GM21576 (cell line): Measurements from ENCODE around the gene HBM.
"Not testable (repeated sequence)": the region's sequence is repeated elsewhere in the genome, so short reads cannot be mapped to it uniquely, and the experiment has no call there.

ENCODE experiments used
- ATAC-seq: cut with Tn5 transposase; IDR thresholded peaks from one replicate; pipeline ENCODE4 v1.9.1; 2021; ENCODE audit warnings: mild to moderate bottlenecking, moderate library complexity; ENCODE audit not compliant: unreplicated experiment

The HBM gene

DNA sequence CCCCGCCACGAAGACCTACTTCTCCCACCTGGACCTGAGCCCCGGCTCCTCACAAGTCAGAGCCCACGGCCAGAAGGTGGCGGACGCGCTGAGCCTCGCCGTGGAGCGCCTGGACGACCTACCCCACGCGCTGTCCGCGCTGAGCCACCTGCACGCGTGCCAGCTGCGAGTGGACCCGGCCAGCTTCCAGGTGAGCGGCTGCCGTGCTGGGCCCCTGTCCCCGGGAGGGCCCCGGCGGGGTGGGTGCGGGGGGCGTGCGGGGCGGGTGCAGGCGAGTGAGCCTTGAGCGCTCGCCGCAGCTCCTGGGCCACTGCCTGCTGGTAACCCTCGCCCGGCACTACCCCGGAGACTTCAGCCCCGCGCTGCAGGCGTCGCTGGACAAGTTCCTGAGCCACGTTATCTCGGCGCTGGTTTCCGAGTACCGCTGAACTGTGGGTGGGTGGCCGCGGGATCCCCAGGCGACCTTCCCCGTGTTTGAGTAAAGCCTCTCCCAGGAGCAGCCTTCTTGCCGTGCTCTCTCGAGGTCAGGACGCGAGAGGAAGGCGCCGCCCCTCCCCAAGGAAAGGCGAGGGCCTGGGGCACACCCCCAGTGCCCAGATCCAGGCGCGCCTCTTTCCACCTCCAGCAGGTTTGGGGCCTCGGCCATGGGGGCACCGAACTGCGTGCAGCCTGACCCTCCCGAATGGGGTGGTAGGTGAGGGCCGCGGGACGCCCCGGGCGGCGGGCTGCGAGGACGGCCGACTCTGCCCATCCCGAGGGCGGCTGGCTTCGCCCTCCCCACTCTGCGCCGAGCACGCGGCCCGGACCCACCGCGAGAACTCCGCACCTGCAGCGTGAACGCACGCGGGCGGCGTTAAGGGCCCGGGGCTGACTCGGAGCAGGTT is 15.1 kb downstream of the HBM start:
- no peak for ATAC-seq

DNA sequence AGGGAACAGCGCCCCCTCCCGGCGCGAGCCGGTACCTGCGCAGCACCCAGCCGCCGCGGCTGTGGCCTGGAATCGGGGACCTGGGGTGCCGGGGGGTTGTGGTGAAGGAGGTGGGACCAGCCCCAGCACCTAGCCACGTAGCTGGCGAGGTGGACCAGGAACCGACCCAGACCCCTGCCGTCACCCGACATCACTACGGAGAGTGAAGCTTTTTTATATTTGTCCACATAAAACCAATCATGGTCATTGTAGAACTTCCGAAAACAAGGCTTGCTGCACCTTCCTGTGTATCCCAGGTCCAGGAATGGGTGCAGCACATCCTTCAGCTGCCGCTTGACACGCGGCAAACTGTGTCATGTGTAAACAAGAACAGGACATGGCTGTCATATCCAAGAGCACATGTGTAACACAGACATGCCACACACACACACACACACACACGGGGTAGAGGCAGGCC is 15.8 kb downstream of the HBM start:
- no peak for ATAC-seq

DNA sequence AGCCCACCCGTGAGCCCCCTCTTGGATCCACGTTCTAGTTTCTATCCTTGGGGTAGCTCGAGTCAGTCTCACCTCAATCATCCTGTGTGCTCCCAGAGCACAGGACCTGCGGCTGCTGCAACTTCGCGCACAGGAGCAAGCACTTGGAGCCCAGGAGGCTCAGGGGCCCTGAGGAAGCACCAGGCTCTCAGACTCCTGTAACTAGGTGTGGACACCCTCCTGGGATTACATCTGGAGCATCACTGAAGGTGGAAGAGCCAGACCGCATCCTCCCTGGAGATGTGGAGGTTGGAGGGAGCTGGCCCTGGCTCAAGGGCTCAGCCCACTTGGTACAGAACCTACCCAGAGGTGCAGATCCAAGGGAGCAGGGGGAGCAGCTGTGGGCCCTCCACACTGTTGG is 17.2 kb downstream of the HBM start:
- ATAC-seq, result no peak

DNA sequence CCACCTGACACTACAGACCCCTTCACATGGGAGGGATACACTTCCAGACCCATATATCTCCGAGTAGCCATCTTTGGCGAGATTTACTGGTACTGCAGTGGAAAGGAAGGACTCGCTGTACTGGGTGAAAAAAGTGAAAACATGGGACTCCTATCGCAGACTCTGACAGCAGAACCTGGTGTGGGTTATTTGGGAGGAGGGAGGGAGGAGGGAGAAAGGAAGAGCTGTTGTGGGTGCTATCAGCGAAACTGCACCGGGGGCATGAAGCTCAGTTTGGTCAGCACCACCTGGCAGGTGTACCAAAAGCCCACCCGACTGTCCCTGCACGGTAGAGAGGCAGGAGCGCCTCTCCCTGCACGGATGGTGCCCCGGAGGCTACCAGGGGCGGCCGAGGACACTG is 19.4 kb downstream of the HBM start:
- ATAC-seq, result no peak

DNA sequence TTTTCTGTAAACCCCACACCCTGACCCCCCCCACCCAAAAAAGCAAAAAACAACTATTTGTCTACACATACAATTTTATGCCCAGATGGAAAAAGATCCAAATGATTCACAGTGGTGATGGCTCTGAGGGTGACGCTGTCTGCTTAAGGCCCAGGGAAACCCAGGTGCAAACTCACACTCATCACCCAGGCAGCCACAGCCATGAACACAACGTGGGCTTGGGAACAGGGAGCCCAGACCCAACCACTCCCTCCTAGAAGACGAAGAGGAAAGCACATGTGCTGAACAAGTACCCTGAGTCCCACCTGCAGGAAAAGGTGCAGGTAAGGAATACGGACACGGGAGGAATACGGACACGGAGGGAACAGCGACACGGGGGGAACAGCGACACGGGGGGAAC is 19.9 kb downstream of the HBM start:
- ATAC-seq, result no peak

DNA sequence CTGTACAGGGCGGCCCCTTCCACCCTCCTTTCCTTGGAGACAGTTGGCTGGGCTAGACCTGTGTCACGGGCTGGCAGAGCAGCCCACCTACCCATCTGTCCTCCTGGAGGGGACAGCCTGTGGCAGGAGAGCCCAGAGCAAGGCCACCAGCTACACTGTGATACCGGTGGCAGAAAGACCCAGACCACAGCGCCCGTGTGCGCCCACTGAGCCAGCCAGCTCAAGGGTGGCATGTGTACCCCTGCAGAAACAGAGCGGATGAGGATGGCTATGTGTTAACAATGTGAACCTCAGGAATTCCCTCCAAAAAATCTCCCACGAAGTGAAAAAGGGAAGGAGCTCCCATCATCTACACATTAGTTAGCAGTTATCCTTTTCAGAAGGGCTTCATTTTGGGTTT is 21.6 kb downstream of the HBM start:
- no peak for ATAC-seq

DNA sequence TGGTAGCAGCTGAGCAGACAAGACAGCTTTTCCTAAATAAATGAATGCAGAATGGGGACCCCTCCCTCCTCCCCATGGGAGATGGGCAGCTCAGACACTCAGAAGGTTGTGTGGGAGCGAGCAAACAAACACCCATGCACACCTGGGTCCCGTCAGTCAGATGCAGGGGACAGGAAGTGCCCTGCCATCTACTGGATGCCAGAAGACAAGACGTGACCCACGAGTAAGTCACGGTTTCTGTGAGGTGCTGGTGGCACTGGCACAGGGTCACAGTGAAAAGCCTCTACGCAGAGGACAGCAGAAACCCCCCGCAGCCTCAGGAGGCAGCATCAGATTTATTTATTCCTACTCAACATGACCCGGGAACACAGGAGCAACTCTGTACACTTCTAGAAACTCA is 22.9 kb downstream of the HBM start:
- no peak for ATAC-seq

DNA sequence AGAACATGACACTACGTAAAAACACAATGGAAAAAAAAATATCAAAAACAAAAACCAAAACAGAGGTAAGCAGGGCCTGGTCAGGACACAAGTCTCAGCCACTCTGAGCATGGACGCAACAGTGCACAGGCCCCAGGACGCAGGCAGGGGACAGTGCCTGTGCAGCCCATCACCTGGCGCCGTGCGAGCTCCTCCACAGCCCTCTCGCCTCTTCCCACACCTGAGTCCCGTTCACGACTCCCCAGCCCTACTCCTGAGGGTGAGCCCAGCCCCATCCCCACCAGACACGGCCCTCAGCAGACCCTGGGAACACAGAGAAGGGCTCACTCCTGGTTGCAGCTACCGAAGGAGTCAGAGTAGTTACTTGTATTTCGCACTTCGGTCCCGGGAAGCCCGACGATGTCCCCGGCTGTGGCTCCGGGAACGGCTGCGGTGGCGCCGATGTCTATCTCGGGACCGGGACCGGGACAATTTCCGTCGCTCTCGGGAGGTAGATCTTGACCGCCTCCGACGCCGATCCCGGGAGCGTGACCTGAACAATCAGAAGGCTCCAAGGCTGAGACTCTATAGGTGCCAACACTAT is 23.9 kb downstream of the HBM start:
- no peak for ATAC-seq

DNA sequence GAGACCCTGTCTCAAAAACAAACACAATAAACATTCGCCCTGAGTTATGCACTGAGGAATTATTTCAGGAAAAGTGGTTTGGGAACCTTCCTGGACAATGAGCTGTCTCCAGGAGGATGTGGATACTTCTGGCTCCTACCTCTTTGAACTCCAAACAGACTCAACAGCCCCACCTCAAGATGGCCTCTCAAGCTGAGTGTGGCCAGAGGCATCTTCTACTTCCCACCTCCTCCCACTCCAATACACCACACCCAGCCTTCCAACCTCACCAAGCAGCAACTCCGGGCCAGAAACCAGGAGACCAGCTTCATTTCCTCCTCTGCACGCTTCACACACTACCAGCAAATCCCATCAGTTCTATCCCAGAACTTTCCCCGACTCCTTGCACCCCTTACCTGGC is 26.1 kb downstream of the HBM start:
- no peak for ATAC-seq

DNA sequence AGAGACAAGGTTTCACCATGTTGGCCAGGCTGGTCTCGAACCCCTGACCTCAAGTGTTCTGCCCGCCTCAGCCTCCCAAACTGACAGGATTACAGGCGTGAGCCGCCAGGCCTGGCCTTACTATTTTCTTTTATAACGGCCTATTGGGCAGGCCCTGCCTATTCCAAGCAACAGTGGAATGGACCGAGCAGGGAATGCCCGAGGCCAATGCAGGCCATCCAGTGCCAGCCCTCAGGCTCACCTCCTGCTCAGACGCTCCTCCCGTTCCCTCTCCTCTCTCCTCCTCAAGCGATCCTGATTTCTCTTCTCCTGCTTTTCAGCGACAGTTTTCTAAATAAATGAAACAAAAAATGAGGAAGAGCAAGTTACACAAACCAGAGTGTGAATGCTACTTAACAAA is 26.9 kb downstream of the HBM start:
- ATAC-seq, result no peak

DNA sequence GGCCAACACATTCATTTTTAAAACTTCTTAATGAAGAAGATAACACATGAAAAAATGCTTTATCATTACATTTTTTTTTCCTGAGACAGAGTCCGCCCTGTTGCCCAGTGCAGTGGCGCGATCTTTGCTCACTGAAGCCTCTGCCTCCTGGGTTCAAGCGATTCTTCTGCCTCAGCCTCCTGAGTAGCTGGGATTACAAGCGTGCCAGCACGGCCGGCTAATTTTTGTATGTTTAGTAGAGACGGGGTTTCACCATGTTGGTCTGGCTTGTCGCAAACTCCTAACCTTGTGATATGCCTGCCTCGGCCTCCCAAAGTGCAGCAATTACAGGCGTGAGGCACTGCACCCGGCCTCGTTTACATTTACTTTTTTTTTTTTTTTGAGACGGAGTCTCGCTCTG is 27.7 kb downstream of the HBM start:
- ATAC-seq, result no peak

DNA sequence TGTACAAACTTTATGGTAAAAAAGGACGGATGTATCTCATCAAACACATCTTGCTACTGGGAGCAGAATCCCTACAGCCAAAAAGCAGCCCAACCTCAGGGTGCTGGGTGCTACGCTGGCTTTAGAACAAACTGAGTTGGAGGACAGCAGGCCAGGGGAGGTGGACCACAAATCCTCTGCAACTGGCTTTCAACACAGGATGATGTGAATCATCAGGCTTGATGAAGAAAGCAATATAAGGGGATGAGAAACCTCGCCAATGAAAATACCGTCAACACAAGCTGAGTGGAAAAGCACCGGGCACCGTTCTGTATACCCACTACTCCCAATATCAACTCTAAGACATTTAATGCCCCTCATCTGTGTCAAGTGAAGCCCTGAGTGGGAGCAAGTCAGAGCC is 28.7 kb downstream of the HBM start:
- no peak for ATAC-seq

DNA sequence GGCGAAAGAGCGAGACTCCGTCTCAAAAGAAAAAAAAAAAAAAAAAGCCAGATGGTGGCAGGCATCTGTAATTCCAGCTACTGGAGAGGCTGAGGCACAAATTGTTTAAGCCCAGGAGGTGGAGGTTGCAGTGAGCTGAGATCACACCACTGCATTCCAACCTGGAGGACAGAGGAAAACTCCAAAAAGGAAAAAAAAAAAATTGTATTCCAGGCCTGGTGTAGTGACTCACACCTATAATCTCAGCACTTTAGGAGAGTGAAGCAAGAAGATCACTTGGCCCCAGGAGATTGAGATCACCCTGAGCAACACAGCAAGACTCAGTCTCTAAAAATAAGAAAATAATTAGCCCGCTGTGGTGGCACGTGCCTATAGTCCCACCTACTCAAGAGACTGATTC is 34.6 kb downstream of the HBM start:
- no peak for ATAC-seq

DNA sequence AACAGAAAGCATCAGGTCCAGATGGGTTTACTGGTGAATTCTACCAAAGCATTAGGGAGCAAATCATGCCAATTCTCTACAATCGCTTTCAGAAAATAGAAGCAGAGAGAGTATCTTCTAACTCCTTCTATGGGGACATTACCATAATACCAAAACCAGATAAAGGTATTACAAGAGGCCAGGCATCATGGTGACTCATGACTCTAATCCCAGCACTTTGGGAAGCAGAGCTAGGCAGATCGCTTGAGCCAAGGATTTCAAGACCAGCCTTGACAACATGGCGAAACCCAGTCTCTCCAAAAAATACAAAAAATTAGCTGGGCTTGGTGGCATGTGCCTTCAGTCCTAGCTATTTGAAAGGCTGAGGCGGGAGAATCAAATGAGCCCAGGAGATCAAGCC is 37.5 kb downstream of the HBM start:
- ATAC-seq, result no peak

DNA sequence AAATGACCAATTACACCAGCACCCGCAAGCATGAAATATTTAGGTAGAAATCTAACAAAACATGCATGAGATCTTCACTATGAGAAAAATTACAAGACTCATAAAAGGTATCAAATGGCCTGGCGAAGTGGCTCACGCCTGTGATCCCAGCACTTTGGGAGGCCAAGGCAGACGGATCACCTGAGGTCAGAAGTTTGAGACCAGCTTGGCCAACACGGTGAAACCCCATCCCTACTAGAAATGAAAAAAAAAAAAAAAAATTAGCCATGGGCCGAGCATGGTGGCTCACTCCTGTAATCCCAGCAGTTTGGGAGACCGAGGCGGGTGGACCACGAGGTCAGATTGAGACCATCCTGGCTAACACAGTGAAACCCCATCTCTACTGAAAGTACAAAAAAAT is 38.3 kb downstream of the HBM start:
- not testable (repeated sequence) for ATAC-seq

DNA sequence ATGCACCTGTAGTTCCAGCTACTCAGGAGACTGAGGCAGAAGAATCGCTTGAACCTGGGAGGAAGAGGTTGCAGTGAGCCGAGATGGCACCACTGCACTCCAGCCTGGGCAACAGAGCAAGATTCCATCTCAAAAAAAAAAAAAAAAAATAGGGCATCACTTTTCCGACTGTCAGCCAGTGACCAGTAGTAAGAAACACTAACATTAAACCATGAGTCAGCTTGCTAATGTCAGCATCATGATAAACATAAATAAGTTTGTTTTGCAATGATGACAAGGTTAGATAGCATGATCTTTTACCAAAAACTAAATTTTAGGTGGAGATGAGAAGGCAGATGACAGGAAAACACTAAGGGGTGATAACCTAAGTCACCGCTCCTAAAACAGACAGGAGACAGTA is 43.6 kb downstream of the HBM start:
- ATAC-seq, result not testable (repeated sequence)

DNA sequence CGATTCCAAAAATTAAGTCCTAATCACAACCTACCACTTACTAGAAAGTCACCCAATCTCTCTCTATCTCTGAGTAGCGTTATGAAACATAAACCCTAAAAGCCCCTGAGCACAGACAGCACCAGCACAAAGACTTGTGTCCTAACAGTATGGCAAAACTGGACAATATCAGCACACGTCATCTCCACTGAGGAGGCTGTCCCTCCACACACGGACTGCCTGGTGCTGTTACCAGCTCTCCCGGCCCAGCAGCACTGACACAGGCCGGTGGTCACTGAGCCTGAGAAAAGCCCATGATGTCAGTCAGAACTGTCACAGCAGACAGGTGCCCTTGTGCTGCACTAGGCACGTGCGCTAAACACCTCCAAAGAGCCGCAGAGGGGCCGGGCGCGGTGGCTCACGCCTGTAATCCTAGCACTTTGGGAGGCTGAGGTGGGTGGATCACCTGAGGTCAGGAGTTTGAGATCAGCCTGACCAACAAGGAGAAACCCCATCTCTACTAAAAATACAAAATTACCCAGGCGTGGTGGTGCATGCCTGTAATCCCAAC is 45.9 kb downstream of the HBM start:
- ATAC-seq, result not testable (repeated sequence)

DNA sequence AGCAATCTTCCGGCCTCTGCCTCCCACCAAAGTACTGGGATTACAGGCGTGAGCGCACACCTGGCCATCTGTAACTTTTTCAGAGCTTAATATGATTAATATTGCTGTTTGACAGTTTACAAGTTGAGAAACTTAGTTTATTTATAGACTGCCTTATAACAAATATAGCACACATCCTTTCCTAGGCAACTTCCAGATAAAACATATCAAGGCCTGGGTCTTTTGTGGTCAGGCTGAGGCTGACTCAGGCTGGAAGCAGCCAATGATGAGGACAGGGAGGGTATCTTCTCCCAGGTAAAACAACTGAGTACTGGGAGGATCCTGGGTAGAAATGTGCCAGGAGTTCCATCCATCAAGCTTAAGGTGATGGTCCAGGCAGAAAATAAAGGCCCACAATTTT is 47.2 kb downstream of the HBM start:
- no peak for ATAC-seq
